ENCODE measurements around the gene MICAL1.

- TF ChIP-seq CTCF (IDR thresholded peaks at IDR 0.05), result no peak
- TF ChIP-seq EZH2 (IDR thresholded peaks at IDR 0.05), result no peak
Observed at GRCh38 chr6:109396046-109396718, 59.4 kb downstream of the MICAL1 start.

Data from neural progenitor cell (in vitro differentiated cells).